ENCODE results near the gene ISM1.

GRCh38 chr20:13286607-13287006 is 65.5 kb downstream of the ISM1 start:
- TF ChIP-seq POLR2A (IDR thresholded peaks at IDR 0.05) (no peak), CTCF (IDR thresholded peaks at IDR 0.05) (no peak)
